CD4-positive, alpha-beta T cell (primary cell): ENCODE measurements around the gene CEP170B. TPM values are rescaled to one million over a fixed set of nuclear protein-coding genes. Genes with fewer than 3 reads are reported as not detected.

Experiments
- ATAC-seq: fragments of 200-7000 bp; cut with Tn5 transposase; one replicate; pipeline ENCODE4 v1.10.0; 2022; ENCODE audit warnings: mild to moderate bottlenecking; ENCODE audit not compliant: poor library complexity
- CTCF ChIA-PET: fragments of 350-600 bp; sonication (Branson Sonifier 250); formaldehyde crosslinking; loops from one replicate; lab custom pipeline; 2021; ENCODE audit warnings: antibody characterized with exemption, inconsistent platforms; lab: Charles Lee
- POLR2A ChIA-PET: fragments of 350-600 bp; sonication (Branson Sonifier 250); formaldehyde crosslinking; loops from one replicate; lab custom pipeline; 2021; ENCODE audit warnings: antibody characterized with exemption, inconsistent platforms; lab: Charles Lee
- DNase-seq, 14 experiments: peaks; one replicate each; pipeline ENCODE4 v3.0.0-alpha.2; 2013 to 2020; ENCODE audit warnings: mixed read lengths in 2 of 14
- H3K27ac ChIP-seq, 2 donors: one replicate each; pipeline versions ENCODE4 v1.5.1 to v1.7.0; 2013; ENCODE audit warnings: low read length in 2 of 2, low read depth in 1 of 2, mild to moderate bottlenecking in 1 of 2
- H3K27me3 ChIP-seq, 2 experiments: 1 replicate in 1 of 2; 2 replicates in 1 of 2; pipeline versions ENCODE4 v1.6.1 to v1.7.0; 2013; ENCODE audit warnings: low read length in 2 of 2, control low read depth in 1 of 2, mild to moderate bottlenecking in 1 of 2, moderate library complexity in 1 of 2; ENCODE audit not compliant: insufficient read depth in 2 of 2, control insufficient read depth in 1 of 2
- H3K36me3 ChIP-seq: one replicate; pipeline ENCODE4 v1.6.1; 2013; ENCODE audit warnings: low read length, control low read depth; ENCODE audit not compliant: insufficient read depth
- H3K4me1 ChIP-seq: one replicate; pipeline ENCODE4 v1.6.1; 2013; ENCODE audit warnings: low read length, control low read depth; ENCODE audit not compliant: insufficient read depth
- H3K4me3 ChIP-seq: one replicate; pipeline ENCODE4 v1.5.1; 2013; ENCODE audit warnings: mild to moderate bottlenecking, low read length, moderate library complexity
- H3K9me3 ChIP-seq, 2 experiments: 1 replicate in 1 of 2; 2 replicates in 1 of 2; pipeline versions ENCODE4 v1.6.1 to v1.7.0; 2013; ENCODE audit warnings: low read length in 2 of 2, mild to moderate bottlenecking in 2 of 2, control low read depth in 1 of 2, moderate library complexity in 1 of 2; ENCODE audit not compliant: control insufficient read depth in 1 of 2, insufficient read depth in 1 of 2
- H3K27ac Mint-ChIP-seq: one replicate; pipeline ENCODE4 v1.8.0; 2020; ENCODE audit warnings: mixed read lengths
- H3K27me3 Mint-ChIP-seq: one replicate; pipeline ENCODE4 v1.8.0; 2021; ENCODE audit warnings: mixed read lengths
- H3K36me3 Mint-ChIP-seq: one replicate; pipeline ENCODE4 v1.8.0; 2021; ENCODE audit warnings: low read depth, mixed read lengths
- H3K4me1 Mint-ChIP-seq: one replicate; pipeline ENCODE4 v1.8.0; 2021; ENCODE audit warnings: low read depth, mixed read lengths
- H3K4me3 Mint-ChIP-seq: one replicate; pipeline ENCODE4 v1.8.0; 2020; ENCODE audit warnings: mild to moderate bottlenecking, mixed read lengths
- H3K9me3 Mint-ChIP-seq: one replicate; pipeline ENCODE4 v1.8.0; 2020; ENCODE audit warnings: mixed read lengths
- CTCF ChIP-seq: fragments of 200-600 bp; IDR thresholded peaks from one replicate; pipeline ENCODE4 v1.8.0; 2022; ENCODE audit warnings: antibody characterized with exemption, mild to moderate bottlenecking
- intact Hi-C, 2 experiments: fragments of 100-400 bp; cut with DNase I in 1 of 2; cut with micrococcal nuclease in 1 of 2; formaldehyde crosslinking; loops; one replicate each; pipeline versions ENCODE4 v1.15.1 to v1.9.0; 2023 to 2025; cut with DNase I, micrococcal nuclease
- total RNA-seq, 174 experiments: library from RNA in 2 of 174; stranded (reverse) in 2 of 174; gene quantifications; one replicate each; pipeline ENCODE4 v1.2.3 and lab custom pipeline; 2021 to 2026

The CEP170B gene
- total RNA-seq, 2 experiments from 2014 or later = 4.4 to 4.7 TPM

DNA sequence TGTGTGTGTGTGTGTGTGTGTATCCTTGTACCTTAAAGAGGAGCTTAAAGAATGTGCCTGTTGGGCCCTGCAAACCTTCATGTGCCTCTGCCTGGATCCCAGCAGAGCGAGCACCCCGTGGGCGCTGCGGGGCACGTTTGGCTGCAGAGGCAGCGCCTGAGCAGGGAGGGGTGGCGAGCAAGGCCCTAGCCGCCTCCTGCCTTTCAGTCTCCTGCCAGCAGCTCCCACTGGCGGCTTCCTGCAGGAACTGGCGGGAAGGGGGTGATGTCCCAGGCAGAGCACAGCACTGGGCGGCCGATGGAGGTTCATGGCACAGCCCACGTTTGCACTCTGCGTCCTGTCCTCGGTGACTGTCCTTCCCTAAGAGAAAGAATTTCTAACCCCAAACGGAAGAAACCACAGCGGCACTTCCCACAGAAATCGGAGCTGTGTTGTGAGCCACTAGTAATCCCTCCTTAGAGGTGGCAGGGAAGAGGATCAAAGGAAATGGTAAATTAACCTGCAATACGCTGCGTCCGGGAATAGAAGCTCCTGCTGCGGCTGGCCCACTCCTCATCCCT is 44.3 kb upstream of the CEP170B start:
- H3K27me3 Mint-ChIP-seq = peaks cover 4% of the 10 kb centered on the region
- ChIA-PET CTCF (no interaction called here), POLR2A (interaction anchor here (1.3 kb wide), 1 partner anchor 20 kb away, joined by 3 read pairs; the partner anchor contains the start of gene ZBTB42)
- TF ChIP-seq CTCF = no peak
- H3K36me3 Mint-ChIP-seq = peaks cover 4% of the 10 kb centered on the region
- H3K4me3 Mint-ChIP-seq = no peak overlapping the region
- H3K27ac Mint-ChIP-seq = no peak overlapping the region
- Histone ChIP-seq H3K4me3 (no peak overlapping the region), H3K36me3 (no peaks in the 10 kb centered on the region), H3K27ac (no peak overlapping the region), H3K27me3 (no peaks in the 10 kb centered on the region), H3K4me1 (peaks cover 15% of the 10 kb centered on the region), H3K9me3 (no peaks in the 10 kb centered on the region)
- intact Hi-C loops = no loop called here
- DNase-seq (no peak), ATAC-seq (no peak)
- H3K4me1 Mint-ChIP-seq = peaks cover 18% of the 10 kb centered on the region
- no peaks in the 10 kb centered on the region for H3K9me3 Mint-ChIP-seq

DNA sequence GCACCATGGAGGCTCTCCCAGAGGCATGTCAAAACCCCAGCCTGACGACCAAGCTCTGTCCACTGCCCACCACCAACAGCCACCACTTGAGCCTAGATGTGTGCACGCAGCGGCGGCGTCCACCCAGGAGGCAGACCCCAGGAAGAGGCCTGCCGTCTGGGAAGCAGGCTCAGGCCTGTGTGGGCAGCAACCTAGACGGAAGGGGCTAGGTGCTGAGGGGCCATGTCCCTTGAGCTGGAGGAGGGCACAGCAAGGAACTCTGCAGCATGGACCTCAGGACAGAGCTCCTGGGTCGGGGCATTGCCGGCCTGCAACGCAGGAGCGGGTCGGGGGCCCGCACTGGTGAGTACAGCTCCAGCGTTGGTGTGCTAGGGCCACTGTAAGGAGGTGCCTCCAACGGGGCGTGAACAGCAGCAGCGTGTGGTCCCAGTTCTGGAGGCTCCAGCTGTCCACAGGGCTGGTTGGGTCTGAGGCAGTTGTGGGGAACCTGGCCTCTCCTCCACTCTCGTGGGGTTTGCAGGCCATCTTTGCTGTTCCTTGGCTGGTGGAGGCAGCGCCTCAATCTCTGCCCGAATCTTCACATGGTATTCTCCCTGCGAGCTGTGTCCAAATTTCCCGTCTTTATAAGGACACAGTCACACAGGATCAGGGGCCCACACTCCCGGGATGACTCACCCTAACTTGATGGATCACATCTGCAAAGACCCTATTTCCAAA is 43.7 kb upstream of the CEP170B start:
- Histone ChIP-seq H3K4me1 (peaks cover 17% of the 10 kb centered on the region), H3K9me3 (no peaks in the 10 kb centered on the region), H3K27ac (no peak overlapping the region), H3K4me3 (no peak overlapping the region), H3K36me3 (no peaks in the 10 kb centered on the region), H3K27me3 (no peaks in the 10 kb centered on the region)
- no peak for DNase-seq
- no peak for TF ChIP-seq CTCF
- no peak for ATAC-seq
- Mint-ChIP-seq H3K4me3 (no peak overlapping the region), H3K9me3 (no peaks in the 10 kb centered on the region), H3K27ac (no peak overlapping the region), H3K4me1 (peaks cover 23% of the 10 kb centered on the region), H3K36me3 (no peaks in the 10 kb centered on the region), H3K27me3 (peaks cover 4% of the 10 kb centered on the region)
- ChIA-PET POLR2A (interaction anchor here (1.3 kb wide), 1 partner anchor 21 kb away, joined by 3 read pairs; the partner anchor contains the start of gene ZBTB42), CTCF (no interaction called here)
- intact Hi-C loops = no loop called here

GRCh38 chr14:104821971-104822608 is 43.0 kb upstream of the CEP170B start:
- Mint-ChIP-seq H3K4me1 (peaks cover 20% of the 10 kb centered on the region), H3K4me3 (no peak overlapping the region), H3K9me3 (no peaks in the 10 kb centered on the region), H3K27ac (no peak overlapping the region), H3K27me3 (peaks cover 4% of the 10 kb centered on the region), H3K36me3 (no peaks in the 10 kb centered on the region)
- Histone ChIP-seq H3K27me3 (no peaks in the 10 kb centered on the region), H3K9me3 (no peaks in the 10 kb centered on the region), H3K4me1 (peaks cover 16% of the 10 kb centered on the region), H3K36me3 (no peaks in the 10 kb centered on the region), H3K27ac (no peak overlapping the region), H3K4me3 (no peak overlapping the region)
- ATAC-seq = no peak
- POLR2A ChIA-PET = interaction anchor here (1.3 kb wide), 1 partner anchor 22 kb away, joined by 3 read pairs; the partner anchor contains the start of gene ZBTB42
- intact Hi-C loops = no loop called here
- TF ChIP-seq CTCF = no peak
- DNase-seq = no peak
- CTCF ChIA-PET = no interaction called here
